Fibroblast of lung (primary cell): ENCODE data around the gene RPLP2. TPM values are rescaled to one million over a fixed set of nuclear protein-coding genes. Genes with fewer than 3 reads are reported as not detected.

Experiments used
- DNase-seq, 2 donors: peaks; one replicate each; pipeline versions ENCODE4 v3.0.0 to v3.0.0-alpha.2; 2010; ENCODE audit warnings: low read depth in 2 of 2
- H2AFZ ChIP-seq: 2 replicates; pipeline ENCODE4 v1.5.1; 2012; ENCODE audit warnings: low read length, control low read depth, inconsistent platforms
- H3K27ac ChIP-seq: 2 replicates; pipeline ENCODE4 v1.5.1; 2011; ENCODE audit warnings: low read length, control low read depth; ENCODE audit not compliant: insufficient read depth
- H3K27me3 ChIP-seq: 2 replicates; pipeline ENCODE4 v1.5.1; 2011; ENCODE audit warnings: mild to moderate bottlenecking, low read length; ENCODE audit not compliant: control insufficient read depth, insufficient read depth
- H3K36me3 ChIP-seq: 2 replicates; pipeline ENCODE4 v1.5.1; 2011; ENCODE audit warnings: low read length; ENCODE audit not compliant: control insufficient read depth, insufficient read depth
- H3K4me1 ChIP-seq: 2 replicates; pipeline ENCODE4 v1.5.1; 2011; ENCODE audit warnings: low read length; ENCODE audit not compliant: control insufficient read depth, insufficient read depth; ENCODE audit errors: extremely low read depth
- H3K4me2 ChIP-seq: 2 replicates; pipeline ENCODE4 v1.5.1; 2011; ENCODE audit warnings: low read length, control low read depth; ENCODE audit not compliant: insufficient read depth; ENCODE audit errors: extremely low read depth
- H3K4me3 ChIP-seq, 4 experiments: fragments of 200-600 bp in 1 of 4; sonication (generic) in 1 of 4; replicated peaks in 1 of 4; 2 replicates each; pipeline ENCODE4 v1.5.1; 2011 to 2016; ENCODE audit warnings: low read length in 4 of 4, low read depth in 3 of 4, mild to moderate bottlenecking in 3 of 4, control low read depth in 2 of 4, inconsistent platforms in 1 of 4, mixed read lengths in 1 of 4; ENCODE audit not compliant: insufficient read depth in 1 of 4; ENCODE audit errors: control extremely low read depth in 1 of 4
- H3K79me2 ChIP-seq: 2 replicates; pipeline ENCODE4 v1.5.1; 2012; ENCODE audit warnings: mild to moderate bottlenecking, low read length, inconsistent platforms; ENCODE audit not compliant: control insufficient read depth, insufficient read depth
- H3K9ac ChIP-seq: 2 replicates; pipeline ENCODE4 v1.5.1; 2011; ENCODE audit warnings: mild to moderate bottlenecking, low read length, control low read depth; ENCODE audit not compliant: insufficient read depth
- H3K9me3 ChIP-seq: 2 replicates; pipeline ENCODE4 v1.5.1; 2012; ENCODE audit warnings: low read depth, low read length; ENCODE audit not compliant: control insufficient read depth, insufficient read depth
- H4K20me1 ChIP-seq: 2 replicates; pipeline ENCODE4 v1.5.1; 2011; ENCODE audit warnings: low read length; ENCODE audit not compliant: control insufficient read depth, insufficient read depth; ENCODE audit errors: extremely low read depth
- CTCF ChIP-seq, 2 donors: IDR thresholded peaks in 1 of 2; conservative IDR thresholded peaks in 1 of 2; 1 replicate in 1 of 2; 2 replicates in 1 of 2; pipeline ENCODE4 v1.5.1; 2011 to 2012; ENCODE audit warnings: low read length in 2 of 2, control low read depth in 1 of 2, inconsistent platforms in 1 of 2, low read depth in 1 of 2, mild to moderate bottlenecking in 1 of 2
- EZH2 ChIP-seq: IDR thresholded peaks from 2 replicates; pipeline ENCODE4 v1.5.1; 2012; ENCODE audit warnings: low read length, control low read depth, mild to moderate bottlenecking; ENCODE audit errors: missing control alignments
- polyA plus RNA-seq, 2 donors: library from polyadenylated mRNA; depleted of rRNA in 1 of 2; stranded (reverse) in 1 of 2; unstranded in 1 of 2; fragments of >200 nt; gene quantifications; 2 replicates each; pipeline ENCODE4 v1.2.1, GENCODE V29; 2011 to 2012; ENCODE audit warnings: missing spikeins in 1 of 2
- total RNA-seq: library from RNA; depleted of rRNA; stranded (reverse); fragments of >200 nt; gene quantifications from 2 replicates; pipeline ENCODE4 v1.2.1, GENCODE V29; 2014

Gene RPLP2
- total and polyA plus RNA-seq, 2 donors (not counting 1 experiment from before 2014, with no cell fraction given): 294 to 741 TPM

GRCh38 chr11:839280-839623, 29.5 kb downstream of the RPLP2 start:
- Histone ChIP-seq H3K27me3 (no peaks in the 10 kb centered on the region), H3K27ac (peak overlapping the region; percentile 28), H3K36me3 (peaks cover 45% of the 10 kb centered on the region), H3K4me1 (peaks cover 23% of the 10 kb centered on the region), H2AFZ (no peak overlapping the region), H3K79me2 (peaks cover 75% of the 10 kb centered on the region), H3K9ac (no peak overlapping the region), H3K4me2 (no peak overlapping the region), H3K4me3 (no peak overlapping the region), H3K9me3 (no peaks in the 10 kb centered on the region), H4K20me1 (peaks cover 5% of the 10 kb centered on the region)
- TF ChIP-seq EZH2 (no peak), CTCF (conservative IDR thresholded peaks at IDR 0.05 in 1 of 2, IDR thresholded peaks at IDR 0.05 in 1 of 2; ENCODE audit: low read depth in 1 of 2, low read length in 2 of 2) (no peak)
- no peak for DNase-seq

- no peak overlapping the region for H3K9ac ChIP-seq
Measured at GRCh38 chr11:839875-840617, 30.3 kb downstream of the RPLP2 start.

GRCh38 chr11:841981-842369, 32.2 kb downstream of the RPLP2 start:
- Histone ChIP-seq H3K9ac (peak overlapping the region; percentile 95), H3K79me2 (peaks cover 77% of the 10 kb centered on the region), H3K36me3 (peaks cover 35% of the 10 kb centered on the region), H3K4me2 (peak overlapping the region; percentile 25), H3K4me1 (peaks cover 38% of the 10 kb centered on the region), H3K27me3 (no peaks in the 10 kb centered on the region), H3K27ac (peak overlapping the region; percentile 87), H2AFZ (no peak overlapping the region), H3K4me3 (peak overlapping the region; percentile 85 to 96 (median 91)), H4K20me1 (peaks cover 5% of the 10 kb centered on the region), H3K9me3 (no peaks in the 10 kb centered on the region)
- DNase-seq: no peak
- TF ChIP-seq EZH2 (no peak), CTCF (conservative IDR thresholded peaks at IDR 0.05 in 1 of 2, IDR thresholded peaks at IDR 0.05 in 1 of 2; ENCODE audit: low read depth in 1 of 2, low read length in 2 of 2) (no peak)

More at GRCh38 chr11:839875-840617, 30.3 kb downstream of the RPLP2 start:
- H3K9me3 ChIP-seq: no peaks in the 10 kb centered on the region
- H3K4me2 ChIP-seq: peak overlapping the region; percentile 99
- no peak for DNase-seq
- peak overlapping the region; percentile 85 to 96 (median 91) for H3K4me3 ChIP-seq
- peaks cover 71% of the 10 kb centered on the region for H3K79me2 ChIP-seq
- H3K27me3 ChIP-seq: no peaks in the 10 kb centered on the region
- H3K4me1 ChIP-seq: peaks cover 21% of the 10 kb centered on the region
- H4K20me1 ChIP-seq: peaks cover 5% of the 10 kb centered on the region
- H3K27ac ChIP-seq: no peak overlapping the region
- peaks cover 43% of the 10 kb centered on the region for H3K36me3 ChIP-seq
- TF ChIP-seq CTCF (conservative IDR thresholded peaks at IDR 0.05 in 1 of 2, IDR thresholded peaks at IDR 0.05 in 1 of 2; ENCODE audit: low read depth in 1 of 2, low read length in 2 of 2): peak; percentile 20 to 37
- no peak for TF ChIP-seq EZH2
- no peak overlapping the region for H2AFZ ChIP-seq
